Amniotic epithelial cell (primary cell): Measurements from ENCODE around the gene HYAL1.

Source experiments
- DNase-seq: peaks from one replicate; pipeline ENCODE4 v3.0.0-alpha.2; 2010; ENCODE audit warnings: low read depth

The HYAL1 gene

GRCh38 chr3:50303013-50303815 is at the start of gene HYAL1:
HYAL1 (minus strand) TSS chr3:50303574; CDS start chr3:50302956, 618 bp downstream.
- DNase-seq = peak; percentile 23

GRCh38 chr3:50352781-50353180 is 49.4 kb upstream of the HYAL1 start:
- DNase-seq = no peak

GRCh38 chr3:50351323-50351697 is 47.9 kb upstream of the HYAL1 start:
- no peak for DNase-seq

GRCh38 chr3:50350527-50351322 is 47.4 kb upstream of the HYAL1 start, which contains the start of the genes CYB561D2 and NPRL2:
CYB561D2 (plus strand) TSS chr3:50350862; CDS start chr3:50351434, 572 bp downstream.
NPRL2 (minus strand) TSS chr3:50350775; CDS start chr3:50350652, 123 bp downstream.
- peak; percentile 90 for DNase-seq

GRCh38 chr3:50350213-50350526 is 46.8 kb upstream of the HYAL1 start:
- no peak for DNase-seq

- peak; percentile 61 for DNase-seq
Measured at GRCh38 chr3:50347187-50347813, 43.9 kb upstream of the HYAL1 start.

GRCh38 chr3:50345586-50346234 is 42.3 kb upstream of the HYAL1 start, which contains the start of gene ZMYND10:
ZMYND10 (minus strand) TSS chr3:50345732; CDS start chr3:50345579, 153 bp downstream.
- no peak for DNase-seq

GRCh38 chr3:50345008-50345407 is 41.6 kb upstream of the HYAL1 start:
- DNase-seq = no peak

GRCh38 chr3:50342813-50343633 is 39.6 kb upstream of the HYAL1 start:
- no peak for DNase-seq

GRCh38 chr3:50341996-50342650 is 38.7 kb upstream of the HYAL1 start:
- DNase-seq = no peak

- DNase-seq = no peak
Measured at GRCh38 chr3:50341537-50341936, 38.2 kb upstream of the HYAL1 start.

- no peak for DNase-seq
Measured at GRCh38 chr3:50340448-50341329, 37.3 kb upstream of the HYAL1 start, which contains the start of gene RASSF1. RASSF1 (minus strand) TSS chr3:50340836; CDS start chr3:50340805, 31 bp downstream.

- no peak for DNase-seq
Measured at GRCh38 chr3:50340147-50340447, 36.7 kb upstream of the HYAL1 start.

- DNase-seq = no peak
Measured at GRCh38 chr3:50339485-50340146, 36.2 kb upstream of the HYAL1 start.

- DNase-seq = no peak
Measured at GRCh38 chr3:50338965-50339364, 35.6 kb upstream of the HYAL1 start.

- DNase-seq = peak; percentile 99
Measured at GRCh38 chr3:50337175-50337861, 33.9 kb upstream of the HYAL1 start.

- DNase-seq = no peak
Measured at GRCh38 chr3:50336452-50337174, 33.2 kb upstream of the HYAL1 start.
